Activated effector memory CD4-positive, alpha-beta T cell treated with anti-CD3 and anti-CD28 coated beads, Interleukin-2, amount 50 U/mL, for 16 hours (primary cell): ENCODE results near the gene CD86.
"Not testable (repeated sequence)": the region's sequence is repeated elsewhere in the genome, so short reads cannot be mapped to it uniquely, and the experiment has no call there.

Experiments
- DNase-seq: peaks from one replicate; pipeline ENCODE4 v3.0.0-alpha.2; 2020

The CD86 gene, protein sequence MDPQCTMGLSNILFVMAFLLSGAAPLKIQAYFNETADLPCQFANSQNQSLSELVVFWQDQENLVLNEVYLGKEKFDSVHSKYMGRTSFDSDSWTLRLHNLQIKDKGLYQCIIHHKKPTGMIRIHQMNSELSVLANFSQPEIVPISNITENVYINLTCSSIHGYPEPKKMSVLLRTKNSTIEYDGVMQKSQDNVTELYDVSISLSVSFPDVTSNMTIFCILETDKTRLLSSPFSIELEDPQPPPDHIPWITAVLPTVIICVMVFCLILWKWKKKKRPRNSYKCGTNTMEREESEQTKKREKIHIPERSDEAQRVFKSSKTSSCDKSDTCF

GRCh38 chr3:122055215-122055614 is at the start of gene CD86:
Gene CD86 (plus strand): TSS chr3:122055362. CDS start chr3:122055490, 128 bp downstream.
- no peak for DNase-seq

DNA sequence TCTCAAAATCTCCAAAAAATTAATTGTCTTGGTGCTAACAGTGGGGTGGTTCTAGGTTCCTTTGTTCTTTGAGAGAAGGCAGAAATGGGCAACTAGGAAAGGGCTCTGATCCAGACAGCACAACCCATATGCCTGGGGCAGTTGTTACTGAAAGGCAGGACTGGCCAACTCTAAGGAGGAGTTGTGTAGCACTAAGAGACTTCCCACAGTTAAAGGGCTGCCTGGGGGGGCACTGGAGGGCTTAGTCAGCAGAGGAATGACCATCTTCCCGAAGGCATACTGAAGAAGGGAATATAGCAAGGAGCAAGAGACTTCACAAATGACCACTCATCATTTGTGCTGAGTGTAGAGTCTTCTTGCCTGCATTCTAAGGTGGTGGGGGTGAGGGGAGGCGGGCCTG is 48.9 kb upstream of the CD86 start:
- DNase-seq, result no peak

DNA sequence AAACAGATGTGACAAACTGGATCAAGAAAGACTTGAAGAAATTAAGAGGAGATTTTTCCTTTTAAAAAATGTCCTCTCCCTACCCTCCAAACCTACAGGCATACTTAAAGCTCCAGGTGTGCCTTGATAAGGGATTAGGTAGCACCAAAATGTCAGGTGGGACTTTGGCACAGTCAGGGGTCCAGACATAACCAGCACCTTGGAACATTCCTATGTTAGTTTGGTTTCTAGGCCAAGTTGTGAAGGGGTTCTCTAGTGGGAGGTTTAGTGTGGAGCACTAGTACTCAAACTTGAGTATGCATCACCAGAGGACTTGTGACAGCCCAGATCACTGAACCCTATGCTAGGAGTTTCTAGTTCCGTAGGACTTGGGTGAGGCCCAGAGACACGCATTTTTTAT is 47.0 kb upstream of the CD86 start:
- no peak for DNase-seq

GRCh38 chr3:122010506-122010905 is 44.7 kb upstream of the CD86 start:
- no peak for DNase-seq

DNA sequence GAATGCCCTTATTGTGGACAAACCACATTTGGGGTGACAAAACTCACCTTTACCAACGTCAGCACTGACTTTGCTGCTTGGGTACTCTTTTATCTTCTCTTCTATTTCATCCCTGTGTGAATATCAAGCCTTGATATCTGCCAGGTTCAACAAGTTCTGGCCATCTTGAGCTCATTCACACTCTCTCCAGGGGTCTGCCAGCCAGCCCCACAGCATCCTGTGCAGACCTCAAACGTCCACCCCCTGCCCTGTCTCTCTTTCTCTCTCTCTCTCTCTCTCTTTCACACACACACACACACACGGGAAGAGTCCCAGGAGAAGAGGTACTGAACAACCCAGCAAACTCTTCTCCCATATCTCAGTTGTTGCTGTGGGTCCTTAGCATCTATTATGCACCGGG is 43.8 kb upstream of the CD86 start:
- no peak for DNase-seq

GRCh38 chr3:122012821-122013220 is 42.3 kb upstream of the CD86 start:
- DNase-seq, result no peak

DNA sequence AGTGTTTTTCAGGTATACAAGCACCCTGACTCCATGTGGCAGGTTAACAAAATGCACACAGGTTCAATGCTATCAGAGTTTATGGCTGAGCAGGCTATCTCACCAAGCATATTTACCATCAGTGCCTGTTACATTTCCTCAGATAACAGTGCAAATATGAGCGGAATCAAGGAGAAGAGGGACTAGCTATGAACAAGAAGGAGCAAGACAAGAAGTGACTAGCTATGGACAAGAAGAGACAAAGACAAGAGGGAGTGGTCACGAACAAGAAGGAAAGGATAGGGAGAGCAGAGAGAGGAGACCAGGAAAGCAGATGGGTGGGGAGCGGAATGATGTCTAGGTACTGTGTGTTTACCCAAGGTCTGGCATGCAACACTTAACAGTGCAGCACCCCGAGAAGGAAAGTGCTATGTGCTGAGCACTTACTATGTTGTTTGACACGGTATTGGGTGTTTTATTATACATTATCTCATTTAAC is 41.7 kb upstream of the CD86 start:
- no peak for DNase-seq

GRCh38 chr3:122014741-122015140 is 40.4 kb upstream of the CD86 start:
- DNase-seq, result no peak

DNA sequence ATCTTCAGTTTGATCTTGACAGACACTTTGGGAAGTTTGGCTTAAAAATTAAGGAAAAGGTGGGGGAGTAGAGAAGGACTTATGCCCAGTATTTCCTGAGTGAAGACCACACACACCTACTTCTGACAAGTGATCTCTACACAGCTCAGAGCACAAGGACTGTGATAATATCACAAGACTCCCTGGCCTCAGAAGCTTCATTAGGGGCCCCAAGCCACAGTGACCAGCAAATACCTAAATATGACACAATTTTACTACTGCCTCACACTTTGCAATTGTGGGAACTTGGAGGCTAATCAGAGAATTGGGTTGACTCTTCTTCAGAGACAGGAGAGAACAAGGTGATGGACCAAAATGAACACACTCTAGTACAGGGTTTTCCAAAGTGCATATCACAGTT is 35.7 kb upstream of the CD86 start:
- no peak for DNase-seq

DNA sequence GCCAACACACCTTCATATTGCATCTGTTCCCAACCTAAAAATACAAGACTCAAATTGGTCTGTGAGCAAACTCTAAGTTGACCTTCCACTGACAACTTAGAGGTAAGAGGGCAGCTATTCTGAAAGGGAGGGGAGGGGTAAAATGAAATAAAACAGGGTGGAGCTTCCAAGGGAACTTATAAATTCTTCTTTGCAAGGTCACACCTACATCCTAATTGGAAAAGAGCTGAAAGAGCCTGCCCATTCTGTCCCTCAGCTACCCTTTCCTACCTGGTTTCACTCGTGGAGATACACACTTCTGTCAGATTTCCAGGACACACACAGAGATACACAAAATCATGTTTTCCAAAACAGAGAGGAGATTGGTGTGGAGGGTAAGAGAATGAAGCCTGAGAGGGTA is 34.1 kb upstream of the CD86 start:
- DNase-seq, result no peak

- no peak for DNase-seq
These were observed 33.3 kb upstream of the CD86 start, which contains the start of gene ILDR1 for GRCh38 chr3:122021811-122022401. Gene ILDR1 (minus strand): TSS chr3:122022247. CDS start chr3:122022077, 170 bp downstream.

GRCh38 chr3:122023335-122023910 is 31.7 kb upstream of the CD86 start:
- DNase-seq, result no peak

DNA sequence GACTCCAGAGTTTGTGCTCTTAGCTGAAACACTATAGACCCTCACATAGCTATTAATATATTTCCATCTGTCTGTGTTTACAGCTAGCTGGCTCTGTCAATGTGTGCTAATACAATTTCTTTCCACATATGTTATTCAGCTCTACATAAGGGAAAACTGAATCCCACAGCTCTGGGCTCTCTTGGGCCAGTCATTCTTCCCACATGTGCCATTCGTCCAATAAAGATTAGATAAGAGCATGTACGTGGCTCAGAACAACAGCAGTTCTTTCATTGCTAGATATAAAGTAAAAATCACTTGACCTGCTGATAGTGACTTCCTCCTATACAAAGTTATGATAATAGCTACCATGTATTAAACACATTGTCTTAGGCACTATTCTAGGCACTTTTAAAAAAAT is 30.4 kb upstream of the CD86 start:
- no peak for DNase-seq

DNA sequence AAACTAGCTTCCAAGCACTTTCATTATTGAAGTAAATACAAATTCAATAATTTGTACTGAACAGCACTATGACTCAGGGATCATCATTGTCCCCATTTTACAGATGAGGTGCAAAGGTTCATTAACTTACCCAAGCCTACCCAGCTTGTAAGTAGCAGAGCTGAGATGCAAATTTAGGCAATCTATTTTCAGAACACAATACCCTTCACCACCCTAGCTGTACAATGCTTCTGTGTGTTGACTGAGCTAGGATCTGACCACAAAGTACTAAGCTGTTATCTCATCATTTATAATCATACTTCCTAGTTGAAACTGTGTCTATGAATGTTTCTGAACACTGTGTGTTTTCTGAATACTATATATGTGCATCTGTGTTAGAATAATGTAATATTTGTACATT is 29.9 kb upstream of the CD86 start:
- no peak for DNase-seq

DNA sequence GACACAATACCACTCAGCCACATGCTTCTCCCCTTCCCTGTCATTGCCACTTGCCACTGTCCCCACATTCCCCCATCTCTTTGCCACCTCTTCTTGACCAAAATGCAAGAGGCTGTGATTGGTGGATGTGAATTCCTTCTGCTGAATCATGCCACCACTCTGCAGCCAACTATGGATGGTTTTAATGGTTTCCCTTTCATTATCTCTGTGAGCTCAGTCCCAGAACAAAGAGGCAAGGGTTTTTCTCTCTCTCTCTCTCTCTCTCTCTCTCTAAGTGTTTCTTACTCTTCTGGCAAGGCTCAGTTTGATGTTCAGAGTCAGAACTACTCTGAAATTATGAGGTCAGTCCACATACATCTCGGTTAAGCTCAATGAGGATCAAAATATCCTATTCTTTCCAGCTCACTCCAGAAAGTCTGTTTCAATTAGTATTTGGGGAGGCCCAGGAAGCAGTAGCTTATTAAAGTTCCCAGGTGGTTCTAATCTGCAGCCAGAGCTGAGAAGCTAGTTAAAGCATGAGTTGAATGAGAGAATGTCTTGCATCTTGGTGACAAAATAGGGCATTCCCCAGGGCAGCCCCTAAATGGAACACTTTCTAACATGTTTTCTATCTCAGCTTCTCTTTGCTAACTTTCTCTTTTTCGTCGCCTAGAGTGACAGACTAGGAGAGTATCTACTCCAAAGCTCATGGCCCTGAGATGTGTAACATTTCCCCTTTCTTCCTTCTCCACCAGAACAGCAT is 24.6 kb upstream of the CD86 start:
- DNase-seq, result no peak

GRCh38 chr3:122031123-122031468 is 24.1 kb upstream of the CD86 start:
- DNase-seq, result no peak

- no peak for DNase-seq
These were observed 22.6 kb upstream of the CD86 start for GRCh38 chr3:122032531-122032930.

GRCh38 chr3:122033023-122033422 is 22.1 kb upstream of the CD86 start:
- DNase-seq, result no peak

DNA sequence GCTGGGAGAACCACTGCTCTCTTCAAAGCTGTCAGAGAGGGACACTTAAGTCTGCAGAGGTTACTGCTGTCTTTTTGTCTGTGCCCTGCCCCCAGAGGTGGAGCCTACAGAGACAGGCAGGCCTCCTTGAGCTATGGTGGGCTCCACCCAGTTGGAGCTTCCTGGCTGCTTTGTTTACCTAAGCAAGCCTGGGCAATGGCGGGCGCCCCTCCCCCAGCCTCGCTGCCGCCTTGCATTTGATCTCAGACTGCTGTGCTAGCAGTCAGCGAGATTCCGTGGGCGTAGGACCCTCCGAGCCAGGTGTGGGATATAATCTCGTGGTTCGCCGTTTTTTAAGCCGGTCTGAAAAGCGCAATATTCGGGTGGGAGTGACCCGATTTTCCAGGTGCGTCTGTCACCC is 7.9 kb upstream of the CD86 start:
- DNase-seq, result not testable (repeated sequence)

GRCh38 chr3:122047773-122048172 is 7.4 kb upstream of the CD86 start:
- DNase-seq, result not testable (repeated sequence)

GRCh38 chr3:122052968-122053367 is 2.2 kb upstream of the CD86 start:
- no peak for DNase-seq

DNA sequence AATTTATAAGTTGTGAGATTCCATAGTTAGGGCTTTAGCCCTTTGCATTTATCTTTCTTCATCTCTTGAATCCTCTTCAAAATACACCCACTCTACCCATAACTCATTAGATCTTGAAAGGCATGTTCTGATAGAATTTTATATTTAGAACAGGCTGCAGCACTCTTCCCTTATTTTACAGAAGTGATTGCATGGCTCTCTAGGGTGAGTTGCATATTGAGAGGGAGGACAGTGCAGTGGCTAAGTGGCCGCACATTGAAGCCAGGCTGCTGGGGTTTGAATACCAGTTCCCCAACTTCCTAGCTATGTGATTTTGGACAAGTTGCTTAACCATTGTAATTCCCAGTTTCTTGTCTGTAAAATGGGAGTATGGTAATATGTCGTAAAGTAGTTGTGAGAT is 2.5 kb downstream of the CD86 start:
- no peak for DNase-seq

GRCh38 chr3:122058294-122058693 is 3.1 kb downstream of the CD86 start:
- DNase-seq, result no peak
